ENCODE measurements around the gene GOLGA6L10. TPM values are rescaled to one million over a fixed set of nuclear protein-coding genes. Genes with fewer than 3 reads are reported as not detected.
"Not testable (repeated sequence)": the region's sequence is repeated elsewhere in the genome, so short reads cannot be mapped to it uniquely, and the experiment has no call there.

GOLGA6L10 gene
- polyA plus RNA-seq, 3 donors, result 0.12 TPM; not detected in 2

DNA sequence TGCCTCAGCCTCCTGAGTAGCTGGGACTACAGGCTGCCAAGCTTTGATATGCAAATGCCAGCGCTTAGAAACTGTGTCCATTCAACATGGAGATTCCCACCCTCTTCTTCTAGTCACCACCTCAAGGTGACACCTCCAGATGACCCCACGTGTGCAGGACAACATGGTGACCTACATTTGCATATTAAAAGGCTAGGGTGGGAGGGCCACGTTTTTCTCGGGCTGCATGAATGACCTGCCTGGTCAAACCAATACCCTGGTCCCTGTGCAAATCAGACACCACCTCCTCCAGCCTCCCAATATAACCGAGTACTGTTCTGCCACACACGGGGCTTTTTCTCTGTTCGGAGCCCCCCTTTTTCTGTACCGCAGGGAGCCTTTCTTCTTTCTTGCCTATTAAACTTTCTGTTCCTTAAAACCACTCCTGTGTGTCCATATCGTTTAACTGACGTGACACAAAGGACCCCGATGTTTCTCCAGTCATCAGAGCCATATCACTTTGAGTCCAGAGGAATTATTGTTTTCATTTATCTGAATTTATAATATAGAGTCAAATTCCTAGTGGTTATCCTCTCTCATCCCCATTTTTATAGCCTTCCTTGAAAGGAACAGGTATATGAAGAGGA lies 32.2 kb upstream of the GOLGA6L10 start:
- H3K27me3 Mint-ChIP-seq (ENCODE audit: low read depth in 3 of 3); H3K4me3 ChIP-seq (replicated peaks in 1 of 3; ENCODE audit: low read depth in 2 of 3, low read length in 3 of 3); H3K4me1 ChIP-seq (ENCODE audit: control insufficient read depth in 1 of 2, insufficient read depth in 2 of 2, low read length in 2 of 2); H3K36me3 ChIP-seq (replicated peaks in 1 of 2; ENCODE audit: control insufficient read depth in 1 of 2, insufficient read depth in 2 of 2, low read length in 2 of 2); H2AFZ ChIP-seq (ENCODE audit: insufficient read depth, low read depth, low read length, poor library complexity, severe bottlenecking); DNase-seq; H3K27ac ChIP-seq (ENCODE audit: low read depth in 1 of 2, low read length in 2 of 2); H3K4me3 Mint-ChIP-seq; H4K20me1 ChIP-seq (ENCODE audit: insufficient read depth, low read length); H3K9me3 Mint-ChIP-seq; H3K9ac ChIP-seq (ENCODE audit: insufficient read depth, low read length, poor library complexity, severe bottlenecking); H3K9me3 ChIP-seq (replicated peaks in 1 of 2; ENCODE audit: control insufficient read depth in 1 of 2, insufficient read depth in 1 of 2, low read length in 2 of 2); H3K27me3 ChIP-seq (ENCODE audit: control insufficient read depth in 2 of 2, insufficient read depth in 2 of 2, low read length in 2 of 2); H3K27ac Mint-ChIP-seq; H3K4me2 ChIP-seq (replicated peaks; ENCODE audit: extremely low read depth, low read length, poor library complexity, severe bottlenecking); H3K79me2 ChIP-seq (ENCODE audit: insufficient read depth, low read length); H3K4me1 Mint-ChIP-seq; intact Hi-C loops (cut with micrococcal nuclease); H3K36me3 Mint-ChIP-seq: not testable (repeated sequence)
- 86% methylated on average over 4 of the region's 11 CpGs for WGBS (ENCODE audit: insufficient coverage)

DNA sequence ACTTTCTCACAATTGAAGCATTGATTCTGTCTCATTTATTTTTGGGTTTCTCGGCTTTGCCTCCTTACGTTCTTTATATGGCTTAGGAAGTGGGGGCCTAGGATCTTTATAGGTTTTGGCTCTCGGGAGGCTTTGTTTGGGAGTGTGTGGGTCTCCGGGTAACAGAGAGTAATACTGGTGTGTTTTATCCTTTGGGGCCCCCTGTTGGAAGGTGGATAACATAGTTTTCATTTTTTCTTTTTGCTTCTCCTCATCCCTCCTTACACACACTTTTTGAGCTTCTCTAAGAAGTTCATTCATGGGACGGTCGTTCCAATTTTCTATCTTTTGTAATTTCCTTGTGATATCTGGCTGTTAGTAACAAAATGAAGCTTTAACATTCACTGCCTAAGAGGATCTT lies 30.3 kb upstream of the GOLGA6L10 start:
- H3K4me1 Mint-ChIP-seq; H3K4me2 ChIP-seq (replicated peaks; ENCODE audit: extremely low read depth, low read length, poor library complexity, severe bottlenecking); H3K27ac ChIP-seq (ENCODE audit: low read depth in 1 of 2, low read length in 2 of 2); H3K27ac Mint-ChIP-seq; H3K9me3 ChIP-seq (replicated peaks in 1 of 2; ENCODE audit: control insufficient read depth in 1 of 2, insufficient read depth in 1 of 2, low read length in 2 of 2); H3K9ac ChIP-seq (ENCODE audit: insufficient read depth, low read length, poor library complexity, severe bottlenecking); H3K27me3 Mint-ChIP-seq (ENCODE audit: low read depth in 3 of 3); H2AFZ ChIP-seq (ENCODE audit: insufficient read depth, low read depth, low read length, poor library complexity, severe bottlenecking); H3K4me3 ChIP-seq (replicated peaks in 1 of 3; ENCODE audit: low read depth in 2 of 3, low read length in 3 of 3); DNase-seq; H3K4me1 ChIP-seq (ENCODE audit: control insufficient read depth in 1 of 2, insufficient read depth in 2 of 2, low read length in 2 of 2); H3K4me3 Mint-ChIP-seq; H3K9me3 Mint-ChIP-seq; H4K20me1 ChIP-seq (ENCODE audit: insufficient read depth, low read length); H3K36me3 ChIP-seq (replicated peaks in 1 of 2; ENCODE audit: control insufficient read depth in 1 of 2, insufficient read depth in 2 of 2, low read length in 2 of 2); H3K36me3 Mint-ChIP-seq; H3K27me3 ChIP-seq (ENCODE audit: control insufficient read depth in 2 of 2, insufficient read depth in 2 of 2, low read length in 2 of 2); H3K79me2 ChIP-seq (ENCODE audit: insufficient read depth, low read length); intact Hi-C loops (cut with micrococcal nuclease): not testable (repeated sequence)
- WGBS (ENCODE audit: insufficient coverage), result no CpG with 5 or more reads among the region's 6 CpGs

GRCh38 chr15:82373661-82374060 lies 24.4 kb upstream of the GOLGA6L10 start:
- DNase-seq; H3K4me1 ChIP-seq (ENCODE audit: control insufficient read depth in 1 of 2, insufficient read depth in 2 of 2, low read length in 2 of 2); H3K27ac ChIP-seq (ENCODE audit: low read depth in 1 of 2, low read length in 2 of 2); H3K9me3 Mint-ChIP-seq; H3K9me3 ChIP-seq (replicated peaks in 1 of 2; ENCODE audit: control insufficient read depth in 1 of 2, insufficient read depth in 1 of 2, low read length in 2 of 2); H3K27me3 Mint-ChIP-seq (ENCODE audit: low read depth in 3 of 3); H3K4me3 Mint-ChIP-seq; H4K20me1 ChIP-seq (ENCODE audit: insufficient read depth, low read length); H3K27ac Mint-ChIP-seq; H2AFZ ChIP-seq (ENCODE audit: insufficient read depth, low read depth, low read length, poor library complexity, severe bottlenecking); H3K36me3 Mint-ChIP-seq; intact Hi-C loops (cut with micrococcal nuclease); H3K4me1 Mint-ChIP-seq; H3K4me2 ChIP-seq (replicated peaks; ENCODE audit: extremely low read depth, low read length, poor library complexity, severe bottlenecking); H3K79me2 ChIP-seq (ENCODE audit: insufficient read depth, low read length); H3K36me3 ChIP-seq (replicated peaks in 1 of 2; ENCODE audit: control insufficient read depth in 1 of 2, insufficient read depth in 2 of 2, low read length in 2 of 2); H3K27me3 ChIP-seq (ENCODE audit: control insufficient read depth in 2 of 2, insufficient read depth in 2 of 2, low read length in 2 of 2); H3K4me3 ChIP-seq (replicated peaks in 1 of 3; ENCODE audit: low read depth in 2 of 3, low read length in 3 of 3); H3K9ac ChIP-seq (ENCODE audit: insufficient read depth, low read length, poor library complexity, severe bottlenecking): not testable (repeated sequence)
- no CpG with 5 or more reads among the region's 2 CpGs for WGBS (ENCODE audit: insufficient coverage)

Data from CD14-positive monocyte (primary cell).